Endothelial cell of umbilical vein (primary cell): ENCODE results near the gene DCLK2. TPM values are rescaled to one million over a fixed set of nuclear protein-coding genes. Genes with fewer than 3 reads are reported as not detected.

Experiments used
- BruUV-seq: library from RNA; stranded (reverse); fragments of 400-500 nt; replicated peaks from 2 replicates; lab custom pipeline; 2021; lab: Mats Ljungman, UMichigan
- CTCF ChIA-PET: fragments of 300-600, 350-600 bp; sonication (Branson Sonifier 250); formaldehyde crosslinking; loops from one replicate; lab custom pipeline; 2021; ENCODE audit warnings: antibody characterized with exemption, inconsistent platforms; lab: Charles Lee
- POLR2A ChIA-PET: fragments of 300-600, 350-600 bp; sonication (Branson Sonifier 250); formaldehyde crosslinking; loops from one replicate; lab custom pipeline; 2021; ENCODE audit warnings: antibody characterized with exemption, inconsistent platforms; lab: Charles Lee
- DNase-seq: peaks from one replicate; pipeline ENCODE4 v3.0.0-alpha.2; 2011; ENCODE audit warnings: low read depth, low spot score
- FAIRE-seq: peaks from 2 replicates; lab custom pipeline; 2011; peaks lifted over from hg19 to GRCh38; lab: Jason Lieb, UNC
- H2AFZ ChIP-seq: 2 replicates; pipeline ENCODE4 v1.6.0; 2012; ENCODE audit warnings: low read depth, low read length, control low read depth, inconsistent platforms
- H3K27ac ChIP-seq: 2 replicates; pipeline ENCODE4 v1.5.1; 2011; ENCODE audit warnings: low read depth, mild to moderate bottlenecking, control low read depth, low read length, moderate library complexity; ENCODE audit not compliant: insufficient read depth
- H3K27me3 ChIP-seq, 2 experiments: 2 replicates each; pipeline versions ENCODE4 v1.6.0 to v1.6.1; 2011; ENCODE audit warnings: low read length in 2 of 2, mixed read lengths in 1 of 2; ENCODE audit not compliant: control insufficient read depth in 2 of 2, insufficient read depth in 2 of 2
- H3K36me3 ChIP-seq, 2 experiments: 2 replicates in 1 of 2; 3 replicates in 1 of 2; pipeline ENCODE4 v1.5.1; 2011; ENCODE audit warnings: low read length in 2 of 2, mild to moderate bottlenecking in 1 of 2, moderate library complexity in 1 of 2; ENCODE audit not compliant: control insufficient read depth in 2 of 2, insufficient read depth in 2 of 2; ENCODE audit errors: extremely low read depth in 1 of 2
- H3K4me1 ChIP-seq: 3 replicates; pipeline ENCODE4 v1.5.1; 2011; ENCODE audit warnings: mild to moderate bottlenecking, low read length; ENCODE audit not compliant: control insufficient read depth, insufficient read depth; ENCODE audit errors: extremely low read depth
- H3K4me2 ChIP-seq: 2 replicates; pipeline ENCODE4 v1.6.1; 2011; ENCODE audit warnings: low read length, control low read depth, mixed read lengths; ENCODE audit not compliant: insufficient read depth
- H3K4me3 ChIP-seq, 3 experiments: fragments of 200-600 bp in 1 of 3; sonication (generic), shearing (Covaris generic) in 1 of 3; replicated peaks in 1 of 3; 2 replicates each; pipeline ENCODE4 v1.5.1; 2011 to 2016; ENCODE audit warnings: control low read depth in 3 of 3, low read length in 3 of 3, mild to moderate bottlenecking in 2 of 3, inconsistent platforms in 1 of 3, low read depth in 1 of 3, moderate library complexity in 1 of 3; ENCODE audit not compliant: insufficient read depth in 1 of 3
- H3K79me2 ChIP-seq: 2 replicates; pipeline ENCODE4 v1.6.0; 2012; ENCODE audit warnings: low read length, inconsistent platforms; ENCODE audit not compliant: control insufficient read depth, insufficient read depth
- H3K9ac ChIP-seq: replicated peaks from 2 replicates; pipeline ENCODE3; 2011; ENCODE audit warnings: low read length, control low read depth; ENCODE audit not compliant: insufficient read depth; ENCODE audit errors: extremely low read depth
- H3K9me1 ChIP-seq: replicated peaks from 3 replicates; pipeline ENCODE4 v1.6.0; 2011; ENCODE audit warnings: mild to moderate bottlenecking, low read length; ENCODE audit not compliant: control insufficient read depth, insufficient read depth; ENCODE audit errors: extremely low read depth
- H3K9me3 ChIP-seq: replicated peaks from 2 replicates; pipeline ENCODE4 v1.5.1; 2012; ENCODE audit warnings: low read length, inconsistent platforms; ENCODE audit not compliant: control insufficient read depth, insufficient read depth
- H4K20me1 ChIP-seq: replicated peaks from 2 replicates; pipeline ENCODE3; 2011; ENCODE audit warnings: mild to moderate bottlenecking, low read length; ENCODE audit not compliant: control insufficient read depth, insufficient read depth; ENCODE audit errors: extremely low read depth
- EZH2 ChIP-seq: IDR thresholded peaks from 2 replicates; pipeline ENCODE4 v1.6.1; 2012; ENCODE audit warnings: borderline replicate concordance, low read depth, mild to moderate bottlenecking, moderate library complexity, low read length, inconsistent platforms; ENCODE audit not compliant: severe bottlenecking
- FOS ChIP-seq: IDR thresholded peaks from 2 replicates; pipeline ENCODE4 v1.6.1; 2011; ENCODE audit warnings: mild to moderate bottlenecking, low read length, moderate library complexity, borderline replicate concordance; ENCODE audit not compliant: insufficient read depth
- GATA2 ChIP-seq: IDR thresholded peaks from 2 replicates; pipeline ENCODE4 v1.7.0; 2011; ENCODE audit warnings: low read depth, mild to moderate bottlenecking, moderate library complexity, mixed read lengths, low read length; ENCODE audit not compliant: insufficient read length, insufficient read depth
- JUN ChIP-seq: IDR thresholded peaks from 2 replicates; pipeline ENCODE4 v1.6.1; 2011; ENCODE audit warnings: borderline replicate concordance, low read depth; ENCODE audit not compliant: insufficient read length, insufficient read depth
- MYC ChIP-seq: IDR thresholded peaks from one replicate; pipeline ENCODE4 v1.6.1; 2011; ENCODE audit warnings: mild to moderate bottlenecking, low read depth, low read length
- POLR2A ChIP-seq: IDR thresholded peaks from 2 replicates; pipeline ENCODE4 v1.6.1; 2012; ENCODE audit warnings: low read depth, mild to moderate bottlenecking, control low read depth, low read length
- POLR2AphosphoS5 ChIP-seq: IDR thresholded peaks from 2 replicates; pipeline ENCODE4 v1.6.1; 2012; ENCODE audit warnings: low read depth, mild to moderate bottlenecking, control low read depth, low read length, moderate library complexity; ENCODE audit not compliant: insufficient read depth
- dilution Hi-C: fragments of 300-500 bp; cut with MboI; formaldehyde crosslinking; loops from one replicate; pipeline ENCODE4 v1.15.0; 2019; ENCODE audit warnings: low sequenced_read_pairs; ENCODE audit not compliant: extremely low pct_ligation_motif_present
- intact Hi-C: fragments of 100-400 bp; cut with micrococcal nuclease; formaldehyde crosslinking; loops from one replicate; pipeline ENCODE4 v1.10.0; 2022
- polyA plus RNA-seq, 4 experiments: library from polyadenylated mRNA; depleted of rRNA in 3 of 4; stranded (reverse) in 3 of 4; unstranded in 1 of 4; fragments of >200 nt; gene quantifications; 2 replicates each; pipeline versions ENCODE4 v1.2.1 to v1.2.3, GENCODE V29; 2011 to 2012; ENCODE audit warnings: missing spikeins in 1 of 4
- total RNA-seq: library from RNA; stranded (reverse); gene quantifications from 2 replicates; pipeline ENCODE4 v1.2.3, GENCODE V29; 2021
- TF ChIP-seq, protein P1 (sequence below), 2 donors: IDR thresholded peaks; 1 replicate in 1 of 2; 2 replicates in 1 of 2; pipeline ENCODE4 v1.5.1; 2011; ENCODE audit warnings: low read length in 2 of 2, mild to moderate bottlenecking in 2 of 2, moderate library complexity in 2 of 2, control low read depth in 1 of 2, inconsistent platforms in 1 of 2, low read depth in 1 of 2; ENCODE audit not compliant: insufficient read depth in 1 of 2; ENCODE audit errors: extremely low read depth in 1 of 2
- TF ChIP-seq, protein P2 (sequence below): IDR thresholded peaks from 2 replicates; pipeline ENCODE4 v1.6.1; 2011; ENCODE audit not compliant: insufficient read depth, insufficient read length

Gene DCLK2
- total and polyA plus RNA-seq, 2 donors (not counting 3 experiments of a cell fraction or from before 2014, with no cell fraction given): 1.7 to 4.7 TPM

DNA sequence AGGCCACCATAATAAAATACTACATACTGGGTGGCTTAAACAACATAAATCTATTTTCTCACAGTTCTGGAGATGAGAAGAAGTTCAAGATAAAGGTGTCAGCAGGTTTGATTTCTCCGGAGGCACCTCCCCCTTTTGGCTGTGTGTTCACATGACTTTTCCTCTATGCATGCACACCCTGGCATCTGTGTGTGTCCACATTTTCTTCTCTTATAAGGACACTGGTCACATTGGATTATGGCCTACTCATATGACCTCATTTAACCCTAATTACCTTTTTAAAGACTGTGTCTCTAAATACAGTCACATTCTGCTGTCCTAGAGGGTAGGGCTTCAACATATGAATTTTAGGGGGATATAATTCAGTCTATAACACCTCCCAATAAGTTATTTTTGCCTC is 79.8 kb downstream of the DCLK2 start:
- H3K4me1 ChIP-seq: peaks cover 12% of the 10 kb centered on the region
- DNase-seq (no peak), FAIRE-seq (no peak)
- dilution Hi-C loops (no loop called here), intact Hi-C loops (no loop called here)
- H3K27ac ChIP-seq: no peak overlapping the region
- no peak overlapping the region for H3K4me2 ChIP-seq
- H3K79me2 ChIP-seq: no peaks in the 10 kb centered on the region
- no peaks in the 10 kb centered on the region for H3K27me3 ChIP-seq
- ChIA-PET CTCF (interaction anchor here (1.0 to 1.7 kb wide), 2 partner anchors 51 to 85 kb away, joined by 3 to 5 read pairs; no protein-coding TSS in a partner anchor), POLR2A (no interaction called here)
- BruUV-seq: no TSS peak
- H3K36me3 ChIP-seq: no peaks in the 10 kb centered on the region
- no peak overlapping the region for H3K4me3 ChIP-seq
- H3K9ac ChIP-seq: no peak overlapping the region
- TF ChIP-seq FOS: no peak
- no peak for TF ChIP-seq JUN
- TF ChIP-seq POLR2A: no peak
- TF ChIP-seq, protein P1, sequence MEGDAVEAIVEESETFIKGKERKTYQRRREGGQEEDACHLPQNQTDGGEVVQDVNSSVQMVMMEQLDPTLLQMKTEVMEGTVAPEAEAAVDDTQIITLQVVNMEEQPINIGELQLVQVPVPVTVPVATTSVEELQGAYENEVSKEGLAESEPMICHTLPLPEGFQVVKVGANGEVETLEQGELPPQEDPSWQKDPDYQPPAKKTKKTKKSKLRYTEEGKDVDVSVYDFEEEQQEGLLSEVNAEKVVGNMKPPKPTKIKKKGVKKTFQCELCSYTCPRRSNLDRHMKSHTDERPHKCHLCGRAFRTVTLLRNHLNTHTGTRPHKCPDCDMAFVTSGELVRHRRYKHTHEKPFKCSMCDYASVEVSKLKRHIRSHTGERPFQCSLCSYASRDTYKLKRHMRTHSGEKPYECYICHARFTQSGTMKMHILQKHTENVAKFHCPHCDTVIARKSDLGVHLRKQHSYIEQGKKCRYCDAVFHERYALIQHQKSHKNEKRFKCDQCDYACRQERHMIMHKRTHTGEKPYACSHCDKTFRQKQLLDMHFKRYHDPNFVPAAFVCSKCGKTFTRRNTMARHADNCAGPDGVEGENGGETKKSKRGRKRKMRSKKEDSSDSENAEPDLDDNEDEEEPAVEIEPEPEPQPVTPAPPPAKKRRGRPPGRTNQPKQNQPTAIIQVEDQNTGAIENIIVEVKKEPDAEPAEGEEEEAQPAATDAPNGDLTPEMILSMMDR (IDR thresholded peaks at IDR 0.05; ENCODE audit: extremely low read depth in 1 of 2, insufficient read depth in 1 of 2, low read depth in 1 of 2, low read length in 2 of 2): no peak
- no peak for TF ChIP-seq POLR2AphosphoS5
- TF ChIP-seq, protein P2, sequence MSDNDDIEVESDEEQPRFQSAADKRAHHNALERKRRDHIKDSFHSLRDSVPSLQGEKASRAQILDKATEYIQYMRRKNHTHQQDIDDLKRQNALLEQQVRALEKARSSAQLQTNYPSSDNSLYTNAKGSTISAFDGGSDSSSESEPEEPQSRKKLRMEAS: no peak
- no peak for TF ChIP-seq EZH2
- no peak for TF ChIP-seq MYC
- TF ChIP-seq GATA2: no peak
- no peaks in the 10 kb centered on the region for H3K9me1 ChIP-seq
- H2AFZ ChIP-seq: no peak overlapping the region
- no peaks in the 10 kb centered on the region for H3K9me3 ChIP-seq
- H4K20me1 ChIP-seq: no peaks in the 10 kb centered on the region
